ENCODE results near the gene SLC2A9.
"Not testable (repeated sequence)": the region's sequence is repeated elsewhere in the genome, so short reads cannot be mapped to it uniquely, and the experiment has no call there.

Gene SLC2A9

GRCh38 chr4:9994246-9994847 lies 26.9 kb downstream of the SLC2A9 start:
- DNase-seq = no peak

- DNase-seq = no peak
These were observed 31.2 kb downstream of the SLC2A9 start for GRCh38 chr4:9989918-9990635.

- DNase-seq = no peak
These were observed 32.4 kb downstream of the SLC2A9 start for GRCh38 chr4:9988933-9989332.

- DNase-seq = no peak
These were observed 32.9 kb downstream of the SLC2A9 start for GRCh38 chr4:9988363-9988749.

GRCh38 chr4:9987749-9988362 lies 33.4 kb downstream of the SLC2A9 start:
- DNase-seq = no peak

GRCh38 chr4:9984621-9985020 lies 36.7 kb downstream of the SLC2A9 start:
- no peak for DNase-seq

- no peak for DNase-seq
These were observed 38.1 kb downstream of the SLC2A9 start for GRCh38 chr4:9983211-9983610.

GRCh38 chr4:9981899-9982298 lies 39.4 kb downstream of the SLC2A9 start:
- DNase-seq = not testable (repeated sequence)

- DNase-seq = no peak
These were observed 40.4 kb downstream of the SLC2A9 start for GRCh38 chr4:9980898-9981297.

- DNase-seq = no peak
These were observed 42.1 kb downstream of the SLC2A9 start for GRCh38 chr4:9979101-9979701.

GRCh38 chr4:9977518-9978031 lies 43.7 kb downstream of the SLC2A9 start:
- no peak for DNase-seq

GRCh38 chr4:9976781-9977180 lies 44.5 kb downstream of the SLC2A9 start:
- no peak for DNase-seq

GRCh38 chr4:9976293-9976692 lies 45.0 kb downstream of the SLC2A9 start:
- DNase-seq = no peak

- DNase-seq = no peak
These were observed 49.6 kb downstream of the SLC2A9 start for GRCh38 chr4:9971711-9972110.

- DNase-seq = no peak
These were observed 50.8 kb downstream of the SLC2A9 start for GRCh38 chr4:9970399-9971011.

GRCh38 chr4:9969526-9970398 lies 51.5 kb downstream of the SLC2A9 start:
- no peak for DNase-seq

GRCh38 chr4:9968472-9968871 lies 52.8 kb downstream of the SLC2A9 start:
- no peak for DNase-seq

GRCh38 chr4:9964879-9965278 lies 56.4 kb downstream of the SLC2A9 start:
- DNase-seq = no peak

- DNase-seq = no peak
These were observed 58.0 kb downstream of the SLC2A9 start for GRCh38 chr4:9963328-9963727.

GRCh38 chr4:9962611-9963314 lies 58.5 kb downstream of the SLC2A9 start:
- DNase-seq = no peak

GRCh38 chr4:9954468-9954867 lies 66.8 kb downstream of the SLC2A9 start:
- no peak for DNase-seq

- no peak for DNase-seq
These were observed 68.2 kb downstream of the SLC2A9 start for GRCh38 chr4:9953089-9953488.

Data from GOT3 (cell line).